PFSK-1 (cell line): ENCODE measurements around the gene ZDHHC11B.

ENCODE experiments used
- POLR2AphosphoS5 ChIP-seq: IDR thresholded peaks from 2 replicates; pipeline ENCODE4 v1.6.1; 2012; ENCODE audit warnings: low read depth, mild to moderate bottlenecking, control low read depth, low read length, moderate library complexity
- SIN3A ChIP-seq: IDR thresholded peaks from 2 replicates; pipeline ENCODE4 v1.6.1; 2012; ENCODE audit warnings: mild to moderate bottlenecking, low read length, moderate library complexity, borderline replicate concordance; ENCODE audit not compliant: insufficient read depth

GRCh38 chr5:675871-676698 lies 108.4 kb downstream of the ZDHHC11B start:
- TF ChIP-seq SIN3A = no peak
- TF ChIP-seq POLR2AphosphoS5 = no peak
